HEK293 (cell line): ENCODE results near the gene CCNG1.

ENCODE experiments used
- CTCF ChIA-PET: fragments of 350-600 bp; formaldehyde crosslinking; extraction: SDS; loops from one replicate; lab custom pipeline; 2021; ENCODE audit warnings: antibody characterized with exemption; lab: Yijun Ruan, JAX
- POLR2A ChIA-PET: fragments of 300-600 bp; formaldehyde crosslinking; extraction: SDS; loops from one replicate; lab custom pipeline; 2020; ENCODE audit warnings: antibody characterized with exemption, inconsistent platforms; lab: Yijun Ruan, JAX
- H3K27ac ChIP-seq: fragments of 200-500 bp; sonication (Bioruptor generic); 2 replicates; pipeline ENCODE4 v1.5.1; 2014; ENCODE audit warnings: low read depth, low read length, control low read depth, inconsistent platforms; ENCODE audit errors: extremely low read depth
- H3K36me3 ChIP-seq, 2 experiments: fragments of 200-500 bp in 1 of 2; sonication (Bioruptor generic) in 1 of 2; 1 replicate in 1 of 2; 2 replicates in 1 of 2; pipeline ENCODE4 v1.5.1; 2014 to 2017; ENCODE audit warnings: inconsistent platforms in 2 of 2, low read length in 2 of 2; ENCODE audit not compliant: control insufficient read depth in 2 of 2, insufficient read depth in 1 of 2
- H3K4me1 ChIP-seq: fragments of 200-500 bp; sonication (Bioruptor generic); 2 replicates; pipeline ENCODE4 v1.5.1; 2014; ENCODE audit warnings: mild to moderate bottlenecking, low read length, inconsistent platforms; ENCODE audit not compliant: control insufficient read depth, insufficient read depth
- H3K4me3 ChIP-seq: 2 replicates; pipeline ENCODE4 v1.5.1; 2011; ENCODE audit warnings: low read depth, mild to moderate bottlenecking, control low read depth, low read length, moderate library complexity
- H3K9me3 ChIP-seq: fragments of 200-500 bp; sonication (Bioruptor generic); 2 replicates; pipeline ENCODE4 v1.5.1; 2014; ENCODE audit warnings: low read depth, low read length, inconsistent platforms; ENCODE audit not compliant: control insufficient read depth, insufficient read depth
- CTCF ChIP-seq: fragments of 450-650 bp; formaldehyde crosslinking; IDR thresholded peaks from 2 replicates; pipeline ENCODE4 v1.5.1; 2016; ENCODE audit warnings: missing biosample characterization, missing genetic modification characterization
- OVOL3 ChIP-seq: fragments of 450-650 bp; formaldehyde crosslinking; IDR thresholded peaks from 2 replicates; pipeline ENCODE4 v1.5.1; 2016; ENCODE audit warnings: missing biosample characterization, missing genetic modification characterization
- PRDM1 ChIP-seq: fragments of 450-650 bp; formaldehyde crosslinking; IDR thresholded peaks from 2 replicates; pipeline ENCODE4; 2016; ENCODE audit warnings: missing biosample characterization, missing genetic modification characterization
- REST ChIP-seq: fragments of 450-650 bp; formaldehyde crosslinking; IDR thresholded peaks from 2 replicates; pipeline ENCODE4 v1.5.1; 2016; ENCODE audit warnings: missing biosample characterization, missing genetic modification characterization
- SP2 ChIP-seq: fragments of 450-650 bp; formaldehyde crosslinking; IDR thresholded peaks from 2 replicates; pipeline ENCODE4 v1.5.1; 2016; ENCODE audit warnings: missing biosample characterization, missing genetic modification characterization
- SP3 ChIP-seq: fragments of 450-650 bp; formaldehyde crosslinking; IDR thresholded peaks from 2 replicates; pipeline ENCODE4 v1.5.1; 2016; ENCODE audit warnings: missing biosample characterization, missing genetic modification characterization
- WT1 ChIP-seq: fragments of 450-650 bp; formaldehyde crosslinking; IDR thresholded peaks from 2 replicates; pipeline ENCODE4 v1.5.1; 2016; ENCODE audit warnings: missing biosample characterization, missing genetic modification characterization
- ZBTB20 ChIP-seq: fragments of 450-650 bp; formaldehyde crosslinking; IDR thresholded peaks from 2 replicates; pipeline ENCODE4 v1.5.1; 2016; ENCODE audit warnings: missing biosample characterization, missing genetic modification characterization
- ZBTB48 ChIP-seq: fragments of 450-650 bp; formaldehyde crosslinking; IDR thresholded peaks from 2 replicates; pipeline ENCODE4 v1.5.1; 2016; ENCODE audit warnings: missing biosample characterization, missing genetic modification characterization
- ZBTB7A ChIP-seq: fragments of 450-650 bp; formaldehyde crosslinking; IDR thresholded peaks from 2 replicates; pipeline ENCODE4 v1.5.1; 2016; ENCODE audit warnings: low read depth, missing biosample characterization, missing genetic modification characterization
- ZEB2 ChIP-seq: fragments of 450-650 bp; formaldehyde crosslinking; IDR thresholded peaks from 2 replicates; pipeline ENCODE4 v1.5.1; 2016; ENCODE audit warnings: missing biosample characterization, missing genetic modification characterization
- ZFHX2 ChIP-seq: fragments of 450-650 bp; formaldehyde crosslinking; conservative IDR thresholded peaks from 2 replicates; pipeline ENCODE4 v1.5.1; 2016; ENCODE audit warnings: missing biosample characterization, missing genetic modification characterization
- ZIC2 ChIP-seq: fragments of 450-650 bp; formaldehyde crosslinking; IDR thresholded peaks from 2 replicates; pipeline ENCODE4 v1.5.1; 2016; ENCODE audit warnings: missing biosample characterization, missing genetic modification characterization
- ZNF18 ChIP-seq: fragments of 450-650 bp; formaldehyde crosslinking; IDR thresholded peaks from 2 replicates; pipeline ENCODE4 v1.5.1; 2016; ENCODE audit warnings: missing biosample characterization, missing genetic modification characterization
- ZNF302 ChIP-seq: fragments of 450-650 bp; formaldehyde crosslinking; IDR thresholded peaks from 2 replicates; pipeline ENCODE4 v1.5.1; 2016; ENCODE audit warnings: missing biosample characterization, missing genetic modification characterization, low read depth
- ZNF324 ChIP-seq: fragments of 450-650 bp; formaldehyde crosslinking; IDR thresholded peaks from 2 replicates; pipeline ENCODE4 v1.5.1; 2016; ENCODE audit warnings: missing biosample characterization, missing genetic modification characterization
- ZNF354C ChIP-seq: fragments of 450-650 bp; formaldehyde crosslinking; IDR thresholded peaks from 2 replicates; pipeline ENCODE4 v1.5.1; 2016; ENCODE audit warnings: missing biosample characterization, missing genetic modification characterization, low read depth, borderline replicate concordance
- ZNF366 ChIP-seq: fragments of 450-650 bp; formaldehyde crosslinking; conservative IDR thresholded peaks from 2 replicates; pipeline ENCODE4 v1.5.1; 2016; ENCODE audit warnings: missing biosample characterization, missing genetic modification characterization
- ZNF391 ChIP-seq: fragments of 450-650 bp; formaldehyde crosslinking; IDR thresholded peaks from 2 replicates; pipeline ENCODE4 v1.5.1; 2016; ENCODE audit warnings: low read depth, missing biosample characterization, missing genetic modification characterization, borderline replicate concordance
- ZNF423 ChIP-seq: fragments of 450-650 bp; formaldehyde crosslinking; IDR thresholded peaks from 2 replicates; pipeline ENCODE4 v1.5.1; 2016; ENCODE audit warnings: missing biosample characterization, missing genetic modification characterization
- ZNF626 ChIP-seq: fragments of 450-650 bp; sonication (Bioruptor Pico); formaldehyde crosslinking; IDR thresholded peaks from 2 replicates; pipeline ENCODE4 v1.5.1; 2018; ENCODE audit warnings: missing biosample characterization, missing genetic modification characterization, inconsistent platforms
- ZNF677 ChIP-seq: fragments of 450-650 bp; IDR thresholded peaks from 2 replicates; pipeline ENCODE4 v1.5.0; 2018; ENCODE audit warnings: missing biosample characterization, mild to moderate bottlenecking, missing genetic modification characterization, moderate library complexity
- ZSCAN16 ChIP-seq: fragments of 450-650 bp; formaldehyde crosslinking; IDR thresholded peaks from 2 replicates; pipeline ENCODE4 v1.5.1; 2016; ENCODE audit warnings: missing biosample characterization, missing genetic modification characterization
- ZXDB ChIP-seq: fragments of 450-650 bp; formaldehyde crosslinking; IDR thresholded peaks from 2 replicates; pipeline ENCODE4 v1.5.1; 2016; ENCODE audit warnings: missing biosample characterization, missing genetic modification characterization
- TF ChIP-seq, protein P1 (sequence below): fragments of 450-650 bp; formaldehyde crosslinking; IDR thresholded peaks from 2 replicates; pipeline ENCODE4 v1.5.1; 2016; ENCODE audit warnings: missing biosample characterization, missing genetic modification characterization
- TF ChIP-seq, protein P2 (sequence below): fragments of 450-650 bp; formaldehyde crosslinking; IDR thresholded peaks from 2 replicates; pipeline ENCODE4 v1.5.1; 2016; ENCODE audit warnings: missing biosample characterization, missing genetic modification characterization

CCNG1 gene

DNA sequence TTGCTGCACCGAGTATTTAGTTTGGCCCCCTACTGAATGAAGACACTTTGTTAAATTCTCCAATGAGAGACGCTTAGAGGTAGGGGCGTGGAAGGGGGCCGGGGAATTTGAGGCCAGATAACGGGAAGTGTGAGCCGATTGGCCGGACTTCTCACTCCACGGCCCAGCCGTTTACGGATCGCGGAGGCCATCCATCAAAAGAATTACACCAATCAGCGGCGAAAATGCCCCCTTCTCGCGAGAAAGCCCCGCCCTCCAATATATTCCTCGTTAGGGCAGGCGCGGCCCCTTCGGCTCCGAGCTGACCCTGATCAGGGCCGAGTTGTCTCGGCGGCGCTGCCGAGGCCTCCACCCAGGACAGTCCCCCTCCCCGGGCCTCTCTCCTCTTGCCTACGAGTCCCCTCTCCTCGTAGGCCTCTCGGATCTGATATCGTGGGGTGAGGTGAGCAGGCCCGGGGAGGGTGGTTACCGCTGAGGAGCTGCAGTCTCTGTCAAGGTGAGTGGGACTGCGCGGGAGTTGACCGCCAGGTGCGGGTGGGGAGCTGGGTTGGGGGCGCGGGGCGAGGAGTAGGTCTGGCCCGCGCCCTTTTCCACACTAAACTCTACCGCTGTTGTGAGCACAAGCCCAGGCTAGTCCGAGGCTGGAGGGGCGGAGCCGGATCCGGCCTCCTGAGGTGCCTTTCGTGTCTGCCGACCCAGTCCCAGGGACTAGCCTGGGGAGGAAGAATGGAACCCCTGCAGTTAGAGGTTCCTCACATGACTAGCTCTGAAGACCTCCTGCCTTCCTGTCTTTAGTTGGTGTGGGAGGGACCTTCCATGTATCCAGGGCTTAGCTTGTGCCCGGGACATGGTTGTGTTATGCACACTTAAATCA lies at the start of gene CCNG1:
TSS of gene CCNG1 (plus strand) at position 287 of the 874 bp plus-strand sequence. CDS start 1,662 bp downstream, outside the sequence.
- CTCF ChIA-PET, result interaction anchor here (0.6 to 1.4 kb wide), 2 partner anchors 36 to 1409 kb away, joined by 3 to 6 read pairs; no protein-coding TSS in a partner anchor
- H3K36me3 ChIP-seq, result peaks cover 23 to 37% of the 10 kb centered on the region in 2 experiments; a peak in 2 of 3 replicates
- POLR2A ChIA-PET, result interaction anchor here (0.8 to 7.1 kb wide), 10 partner anchors 10 to 72 kb away, joined by 3 to 166 read pairs (median 7); partner anchors contain the start of genes HMMR, MAT2B and NUDCD2
- peak; percentile 81; the same call in 1 of the 2 replicates for TF ChIP-seq ZNF391
- TF ChIP-seq ZNF423 (tag by site-specific recombination), result peak; percentile 80
- TF ChIP-seq CTCF (tag by site-specific recombination), result peak; percentile 63
- TF ChIP-seq, protein P1, sequence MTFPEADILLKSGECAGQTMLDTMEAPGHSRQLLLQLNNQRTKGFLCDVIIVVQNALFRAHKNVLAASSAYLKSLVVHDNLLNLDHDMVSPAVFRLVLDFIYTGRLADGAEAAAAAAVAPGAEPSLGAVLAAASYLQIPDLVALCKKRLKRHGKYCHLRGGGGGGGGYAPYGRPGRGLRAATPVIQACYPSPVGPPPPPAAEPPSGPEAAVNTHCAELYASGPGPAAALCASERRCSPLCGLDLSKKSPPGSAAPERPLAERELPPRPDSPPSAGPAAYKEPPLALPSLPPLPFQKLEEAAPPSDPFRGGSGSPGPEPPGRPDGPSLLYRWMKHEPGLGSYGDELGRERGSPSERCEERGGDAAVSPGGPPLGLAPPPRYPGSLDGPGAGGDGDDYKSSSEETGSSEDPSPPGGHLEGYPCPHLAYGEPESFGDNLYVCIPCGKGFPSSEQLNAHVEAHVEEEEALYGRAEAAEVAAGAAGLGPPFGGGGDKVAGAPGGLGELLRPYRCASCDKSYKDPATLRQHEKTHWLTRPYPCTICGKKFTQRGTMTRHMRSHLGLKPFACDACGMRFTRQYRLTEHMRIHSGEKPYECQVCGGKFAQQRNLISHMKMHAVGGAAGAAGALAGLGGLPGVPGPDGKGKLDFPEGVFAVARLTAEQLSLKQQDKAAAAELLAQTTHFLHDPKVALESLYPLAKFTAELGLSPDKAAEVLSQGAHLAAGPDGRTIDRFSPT (tag by site-specific recombination), result no peak
- TF ChIP-seq ZXDB, result peak; percentile 75
- peak; percentile 62 for TF ChIP-seq SP3 (tag by site-specific recombination)
- peak; percentile 82 for TF ChIP-seq ZBTB20 (tag by site-specific recombination)
- TF ChIP-seq ZSCAN16, result no peak; the same call in 1 of the 2 replicates
- TF ChIP-seq REST (tag by site-specific recombination), result peak; percentile 43; the same call in 1 of the 2 replicates
- peak; percentile 93 for TF ChIP-seq ZIC2 (tag by site-specific recombination)
- TF ChIP-seq PRDM1 (tag by site-specific recombination), result no peak
- TF ChIP-seq ZNF626, result no peak
- TF ChIP-seq ZBTB48, result peak; percentile 79; the same call in 1 of the 2 replicates
- TF ChIP-seq ZEB2, result peak; percentile 73
- peak; percentile 20; the same call in 1 of the 2 replicates for TF ChIP-seq OVOL3 (tag by site-specific recombination)
- TF ChIP-seq SP2 (tag by site-specific recombination), result peak; percentile 89
- TF ChIP-seq WT1 (tag by site-specific recombination), result 0 out of 2 replicates have a peak, but pooled peaks have one; percentile 16
- TF ChIP-seq ZNF677 (tag by site-specific recombination), result no peak
- 0 out of 2 replicates have a peak, but pooled peaks have one; percentile 26 for TF ChIP-seq ZFHX2 (tag by site-specific recombination)
- TF ChIP-seq ZNF366 (tag by site-specific recombination), result peak; percentile 45; the same call in 1 of the 2 replicates
- TF ChIP-seq, protein P2, sequence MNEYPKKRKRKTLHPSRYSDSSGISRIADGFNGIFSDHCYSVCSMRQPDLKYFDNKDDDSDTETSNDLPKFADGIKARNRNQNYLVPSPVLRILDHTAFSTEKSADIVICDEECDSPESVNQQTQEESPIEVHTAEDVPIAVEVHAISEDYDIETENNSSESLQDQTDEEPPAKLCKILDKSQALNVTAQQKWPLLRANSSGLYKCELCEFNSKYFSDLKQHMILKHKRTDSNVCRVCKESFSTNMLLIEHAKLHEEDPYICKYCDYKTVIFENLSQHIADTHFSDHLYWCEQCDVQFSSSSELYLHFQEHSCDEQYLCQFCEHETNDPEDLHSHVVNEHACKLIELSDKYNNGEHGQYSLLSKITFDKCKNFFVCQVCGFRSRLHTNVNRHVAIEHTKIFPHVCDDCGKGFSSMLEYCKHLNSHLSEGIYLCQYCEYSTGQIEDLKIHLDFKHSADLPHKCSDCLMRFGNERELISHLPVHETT (tag by site-specific recombination), result no peak; the same call in 1 of the 2 replicates
- 0 out of 2 replicates have a peak, but pooled peaks have one; percentile 24 for TF ChIP-seq ZNF302
- TF ChIP-seq ZBTB7A, result no peak
- peak; percentile 77 for TF ChIP-seq ZNF324
- TF ChIP-seq ZNF354C, result no peak
- no peak for TF ChIP-seq ZNF18

More for the DNA sequence above, at the start of gene CCNG1:
- peaks cover 5% of the 10 kb centered on the region; the same call in 1 of the 2 replicates for H3K4me1 ChIP-seq
- H3K4me3 ChIP-seq, result peak within 1 kb of the TSS; percentile 98
- no peaks in the 10 kb centered on the region for H3K9me3 ChIP-seq
- H3K27ac ChIP-seq, result peak within 1 kb of the TSS; percentile 98
